Right lobe of liver (tissue), 6 donors: Measurements from ENCODE around the gene PDZRN3. TPM values are rescaled to one million over a fixed set of nuclear protein-coding genes. Genes with fewer than 3 reads are reported as not detected.

Source experiments
- ATAC-seq, 4 donors: fragments of 200-7000 bp; cut with Tn5 transposase; one replicate each; pipeline ENCODE4 v1.9.1; 2020; ENCODE audit warnings: mild to moderate bottlenecking in 4 of 4, moderate library complexity in 4 of 4
- DNase-seq, 3 donors: peaks; one replicate each; pipeline ENCODE4 v3.0.0-alpha.2; 2020
- H3K27ac ChIP-seq, 3 donors: fragments of 200-600 bp; one replicate each; pipeline ENCODE4 v1.8.0; 2022
- H3K27me3 ChIP-seq, 2 donors: fragments of 200-600 bp; one replicate each; pipeline ENCODE4 v1.8.0; 2022
- H3K36me3 ChIP-seq, 4 donors: fragments of 200-600 bp; sonication (generic) in 1 of 4; one replicate each; pipeline versions ENCODE4 v1.5.1 to v1.8.0; 2017 to 2022; ENCODE audit warnings: control low read depth in 1 of 4
- H3K4me1 ChIP-seq, 4 donors: fragments of 200-600 bp; sonication (generic) in 1 of 4; one replicate each; pipeline versions ENCODE4 v1.5.1 to v1.8.0; 2017 to 2022; ENCODE audit warnings: control low read depth in 1 of 4
- H3K4me3 ChIP-seq, 3 donors: fragments of 200-600 bp; one replicate each; pipeline ENCODE4 v1.8.0; 2022
- H3K9me3 ChIP-seq, 4 donors: fragments of 200-600 bp; sonication (generic) in 1 of 4; one replicate each; pipeline versions ENCODE4 v1.5.1 to v1.8.0; 2017 to 2022; ENCODE audit warnings: control low read depth in 1 of 4
- POLR2A ChIP-seq: fragments of 450-650 bp; IDR thresholded peaks from one replicate; pipeline ENCODE4 v1.6.1; 2017; ENCODE audit warnings: antibody characterized with exemption, mild to moderate bottlenecking
- WGBS: methylation state at CpG from one replicate; pipeline ENCODE4 v1.1.6; 2018; ENCODE audit warnings: low coverage, low lambda C conversion rate; ENCODE audit not compliant: insufficient coverage; ENCODE audit errors: missing lambda C conversion rate; 5-methylcytosine and 5-hydroxymethylcytosine counted together
- intact Hi-C, 2 donors: fragments of 100-400 bp; cut with DNase I; formaldehyde crosslinking; loops; one replicate each; pipeline versions ENCODE4 v1.11.2 to v1.14.1; 2022
- small RNA-seq, 2 experiments: library from RNA; depleted of rRNA; stranded (forward); fragments of <200 nt; gene quantifications; one replicate each; pipeline ENCODE3, GENCODE V24; 2016
- total RNA-seq, 6 experiments: library from RNA; depleted of rRNA in 2 of 6; stranded (reverse); fragments of >200 nt in 2 of 6; fragmentation: NEBNext Ultra II Directional in 3 of 6; extraction: Animal tissue kit (Norgen Biotek cat#: 25700) in 3 of 6; gene quantifications; one replicate each; pipeline versions ENCODE4 v1.1.0 to v1.2.4, GENCODE V29; 2016 to 2023
- TF ChIP-seq, protein P1 (sequence below), 4 donors: fragments of 200-600 bp in 3 of 4; fragments of 450-650 bp in 1 of 4; IDR thresholded peaks; one replicate each; pipeline versions ENCODE4 v1.5.1 to v1.8.0; 2016 to 2022; ENCODE audit warnings: antibody characterized with exemption in 4 of 4, mild to moderate bottlenecking in 2 of 4
- donor health status: DM: no; HTN: yes; CAD: no.
- donor health status: DM: no; HTN: no; CAD: no.
- donor health status: DM: no; HTN: no; CAD: no.
- donor health status: DM: no; HTN: yes; CAD: no.
- donor health status: DM: no; HTN: yes; CAD: no.

The PDZRN3 gene
- total RNA-seq, 6 experiments from 2014 or later = 0.33 to 2.0 (median 1.1) TPM

DNA sequence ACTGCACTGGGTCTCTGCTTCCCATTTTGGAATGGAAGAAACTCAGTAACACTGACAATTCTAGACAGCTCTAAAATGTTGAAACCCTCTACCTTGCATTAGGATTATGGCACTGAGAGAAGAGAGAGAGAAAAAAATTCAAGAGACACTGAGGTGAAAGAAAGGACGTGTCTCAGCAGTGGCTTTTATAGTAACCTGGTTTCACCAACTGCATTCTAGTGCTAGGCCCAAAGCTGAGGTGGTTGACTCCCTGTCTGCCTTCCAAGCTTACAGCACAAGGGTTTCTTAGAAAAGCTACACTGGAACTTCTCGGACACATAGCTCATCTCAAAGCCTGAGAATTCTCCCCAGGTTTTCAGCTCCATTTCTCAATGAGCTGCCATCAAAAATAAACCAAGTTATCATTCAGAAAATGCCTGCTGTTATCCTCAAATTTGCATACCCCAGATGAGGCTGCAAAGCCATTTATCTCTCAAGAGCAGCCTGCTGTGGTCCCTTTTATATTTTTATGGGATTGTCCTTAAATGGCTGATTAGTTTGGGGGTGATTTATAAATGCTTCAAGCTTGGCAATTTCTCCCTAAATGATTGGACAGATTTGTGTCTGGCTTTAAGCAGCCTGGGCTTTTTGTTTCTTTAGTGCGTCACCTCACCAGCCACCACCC, 283.3 kb downstream of the PDZRN3 start:
- H3K36me3 ChIP-seq = no peaks in the 10 kb centered on the region
- no peak overlapping the region for H3K27ac ChIP-seq
- H3K9me3 ChIP-seq = no peaks in the 10 kb centered on the region
- WGBS = 63% methylated on average over 3 of the region's 3 CpGs
- intact Hi-C loops = no loop called here
- no peaks in the 10 kb centered on the region for H3K27me3 ChIP-seq
- TF ChIP-seq POLR2A = no peak
- TF ChIP-seq, protein P1, sequence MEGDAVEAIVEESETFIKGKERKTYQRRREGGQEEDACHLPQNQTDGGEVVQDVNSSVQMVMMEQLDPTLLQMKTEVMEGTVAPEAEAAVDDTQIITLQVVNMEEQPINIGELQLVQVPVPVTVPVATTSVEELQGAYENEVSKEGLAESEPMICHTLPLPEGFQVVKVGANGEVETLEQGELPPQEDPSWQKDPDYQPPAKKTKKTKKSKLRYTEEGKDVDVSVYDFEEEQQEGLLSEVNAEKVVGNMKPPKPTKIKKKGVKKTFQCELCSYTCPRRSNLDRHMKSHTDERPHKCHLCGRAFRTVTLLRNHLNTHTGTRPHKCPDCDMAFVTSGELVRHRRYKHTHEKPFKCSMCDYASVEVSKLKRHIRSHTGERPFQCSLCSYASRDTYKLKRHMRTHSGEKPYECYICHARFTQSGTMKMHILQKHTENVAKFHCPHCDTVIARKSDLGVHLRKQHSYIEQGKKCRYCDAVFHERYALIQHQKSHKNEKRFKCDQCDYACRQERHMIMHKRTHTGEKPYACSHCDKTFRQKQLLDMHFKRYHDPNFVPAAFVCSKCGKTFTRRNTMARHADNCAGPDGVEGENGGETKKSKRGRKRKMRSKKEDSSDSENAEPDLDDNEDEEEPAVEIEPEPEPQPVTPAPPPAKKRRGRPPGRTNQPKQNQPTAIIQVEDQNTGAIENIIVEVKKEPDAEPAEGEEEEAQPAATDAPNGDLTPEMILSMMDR (IDR thresholded peaks at IDR 0.05) = no peak
- no peak for DNase-seq
- H3K4me1 ChIP-seq = no peaks in the 10 kb centered on the region
- ATAC-seq = no peak
- no peak overlapping the region for H3K4me3 ChIP-seq

DNA sequence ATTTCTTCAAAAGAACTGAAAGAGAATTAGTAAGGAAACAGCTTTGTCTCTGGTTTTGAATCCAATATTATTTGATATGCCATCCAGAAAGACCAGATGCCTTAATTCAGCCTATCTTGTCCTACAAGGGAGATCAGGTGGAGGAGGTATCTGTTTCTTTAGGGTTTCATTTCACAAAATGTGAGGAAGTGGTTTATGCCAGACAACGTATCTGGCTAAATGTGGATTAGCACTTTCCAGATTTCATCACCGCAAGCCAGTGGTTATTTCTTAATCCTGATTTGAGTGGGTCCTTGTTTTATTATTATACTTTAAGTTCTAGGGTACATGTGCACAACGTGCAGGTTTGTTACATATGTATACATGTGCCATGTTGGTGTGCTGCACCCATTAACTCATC, 292.2 kb downstream of the PDZRN3 start:
- H3K4me1 ChIP-seq = no peaks in the 10 kb centered on the region
- no peaks in the 10 kb centered on the region for H3K9me3 ChIP-seq
- DNase-seq (no peak), ATAC-seq (no peak)
- 76% methylated on average over 3 of the region's 3 CpGs for WGBS
- H3K4me3 ChIP-seq = no peak overlapping the region
- no peak for TF ChIP-seq POLR2A
- TF ChIP-seq, protein P1 (IDR thresholded peaks at IDR 0.05) = no peak
- no peaks in the 10 kb centered on the region for H3K36me3 ChIP-seq
- no peaks in the 10 kb centered on the region for H3K27me3 ChIP-seq
- no peak overlapping the region for H3K27ac ChIP-seq
- intact Hi-C loops = no loop called here

Small RNA genes within 50 kb of the gene (small RNA-seq; reads per million reads assigned to genes)
- gene RNU7-119P = 0 reads per million in 2 experiments
